HG03439 (cell line): Measurements from ENCODE around the gene CRYBB1.
"Not testable (repeated sequence)": the region's sequence is repeated elsewhere in the genome, so short reads cannot be mapped to it uniquely, and the experiment has no call there.

Experiments used
- ATAC-seq: cut with Tn5 transposase; IDR thresholded peaks from one replicate; pipeline ENCODE4 v1.9.1; 2021; ENCODE audit warnings: mild to moderate bottlenecking, moderate library complexity; ENCODE audit not compliant: unreplicated experiment

Gene CRYBB1

GRCh38 chr22:26642465-26643417 is 24.9 kb upstream of the CRYBB1 start:
- ATAC-seq: no peak

- no peak for ATAC-seq
Observed at GRCh38 chr22:26636296-26636695, 18.5 kb upstream of the CRYBB1 start.

DNA sequence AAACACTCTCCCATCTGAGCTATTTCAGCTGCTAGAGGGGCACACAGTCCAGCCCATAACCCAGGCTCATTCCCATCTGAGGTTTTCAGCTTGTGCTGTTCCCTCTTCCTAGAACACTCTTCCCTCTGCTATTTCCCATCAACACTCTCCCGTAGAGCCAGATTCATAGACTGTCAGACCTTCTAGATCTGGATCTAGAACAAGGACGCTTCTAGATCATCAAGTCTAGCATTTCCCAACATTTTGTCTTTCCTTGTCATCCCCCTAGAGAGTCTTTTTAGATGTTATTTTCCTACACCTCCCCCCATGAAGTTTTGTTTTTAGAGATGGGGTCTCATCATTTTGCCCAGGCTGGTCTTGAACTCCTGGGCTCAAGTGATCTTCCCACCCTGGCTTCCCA is 17.3 kb upstream of the CRYBB1 start:
- ATAC-seq: no peak

DNA sequence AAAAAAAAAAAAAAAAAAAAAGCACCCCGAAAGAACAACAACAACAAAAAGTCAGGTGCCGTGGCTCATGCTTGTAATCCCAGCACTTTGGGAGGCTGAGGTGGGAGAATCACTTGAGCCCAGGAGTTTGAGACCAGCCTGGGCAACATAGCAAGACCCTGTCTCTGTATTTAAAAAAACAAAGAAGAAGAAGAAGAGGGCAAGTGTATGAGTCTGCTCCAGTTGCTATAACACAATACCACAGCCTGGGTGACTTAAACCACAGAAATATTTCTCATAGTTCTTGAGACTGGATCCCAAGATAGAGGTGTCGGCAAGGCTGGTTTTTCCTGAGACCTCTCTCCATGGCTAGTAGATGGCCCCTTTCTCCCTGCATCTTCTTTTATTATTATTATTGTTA is 16.4 kb upstream of the CRYBB1 start:
- ATAC-seq: no peak

- ATAC-seq: no peak
Observed at GRCh38 chr22:26632422-26633155, 14.8 kb upstream of the CRYBB1 start.

- no peak for ATAC-seq
Observed at GRCh38 chr22:26631282-26631681, 13.5 kb upstream of the CRYBB1 start.

DNA sequence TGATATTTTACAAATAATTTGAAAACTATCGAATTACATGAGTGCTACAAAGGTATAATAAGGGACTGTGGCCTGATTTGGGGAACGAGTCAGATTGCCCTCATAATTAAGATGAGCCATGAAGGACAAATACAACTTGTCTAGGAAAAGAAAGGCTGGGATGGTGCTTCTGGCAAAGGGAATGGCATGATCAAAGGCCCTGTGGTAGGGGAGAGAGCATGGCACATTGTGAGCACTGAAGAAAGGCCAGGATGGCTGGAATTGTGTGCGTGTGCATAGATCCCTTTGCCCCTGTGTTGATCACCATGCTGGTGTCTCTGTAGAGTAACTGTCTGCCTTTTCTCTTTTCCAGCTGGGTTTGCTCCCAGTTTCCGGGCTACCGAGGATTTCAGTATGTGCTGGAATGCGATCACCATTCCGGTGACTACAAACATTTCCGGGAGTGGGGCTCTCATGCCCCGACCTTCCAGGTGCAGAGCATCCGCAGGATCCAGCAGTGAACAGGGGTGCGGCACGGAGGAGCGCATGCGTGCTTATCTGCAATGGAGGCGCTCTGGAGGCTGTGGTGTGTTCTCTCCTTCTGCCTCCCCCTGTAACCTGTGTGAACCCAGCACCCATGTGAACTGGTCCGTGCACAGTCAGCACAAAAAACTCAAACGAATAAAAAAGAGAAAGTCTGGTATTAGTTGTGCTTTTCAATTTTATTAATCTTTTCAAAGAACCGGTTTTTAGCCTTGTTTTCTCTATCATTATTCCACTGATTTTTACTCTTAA is 12.3 kb upstream of the CRYBB1 start:
- ATAC-seq: no peak

DNA sequence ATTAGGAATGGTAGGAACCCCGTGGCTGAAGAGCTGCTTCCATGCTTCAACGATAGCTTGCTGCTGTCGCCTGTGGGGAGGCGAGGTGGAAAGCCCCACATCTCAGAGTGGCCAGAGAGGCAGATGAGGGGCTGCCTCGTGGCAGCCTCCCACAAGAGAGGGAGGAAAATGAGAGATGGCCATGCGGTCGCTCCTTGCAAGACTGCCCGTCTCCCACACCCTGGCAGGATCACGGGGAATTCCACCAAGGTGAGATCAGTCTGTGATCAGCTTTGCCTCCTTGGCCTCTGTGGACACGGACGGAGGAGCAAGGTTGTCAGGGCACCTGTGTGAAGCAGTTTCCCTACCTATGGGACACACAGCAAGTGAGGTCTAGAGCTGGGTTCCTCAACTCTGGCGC is 7.0 kb upstream of the CRYBB1 start:
- ATAC-seq: no peak

- ATAC-seq: no peak
Observed at GRCh38 chr22:26623984-26624383, 6.2 kb upstream of the CRYBB1 start.

DNA sequence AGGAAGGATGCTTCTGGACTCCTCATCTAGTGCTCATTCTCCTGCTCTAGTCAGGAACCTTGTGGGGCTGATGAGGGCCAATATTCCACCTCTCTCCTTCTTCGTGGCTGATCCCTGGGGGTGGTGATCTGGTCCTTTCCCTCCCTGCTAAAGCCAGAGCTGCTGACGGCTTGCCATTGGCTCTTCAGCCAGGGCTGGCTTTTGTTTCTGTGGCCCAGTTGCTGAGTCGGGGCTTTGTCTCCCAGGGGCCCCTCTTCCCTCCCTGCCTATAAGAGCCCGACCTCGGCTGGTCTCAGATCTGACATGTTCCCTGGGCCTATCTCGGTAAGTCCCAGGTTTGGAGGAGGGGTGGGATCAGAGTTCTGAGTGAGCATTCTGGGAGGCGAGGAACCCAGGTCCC is 3.8 kb upstream of the CRYBB1 start, which contains the start of gene CRYBA4:
Gene CRYBA4 (plus strand): TSS at position 301 of the 400 bp plus-strand sequence. CDS start 634 bp downstream, outside the sequence.
- no peak for ATAC-seq

- no peak for ATAC-seq
Observed at GRCh38 chr22:26620197-26620596, 2.4 kb upstream of the CRYBB1 start.

GRCh38 chr22:26619510-26619909 is 1.7 kb upstream of the CRYBB1 start:
- ATAC-seq: no peak

GRCh38 chr22:26618455-26618854 is 628 bp upstream of the CRYBB1 start:
- ATAC-seq: no peak

- ATAC-seq: no peak
Observed at GRCh38 chr22:26616650-26617049, 1.2 kb downstream of the CRYBB1 start.

DNA sequence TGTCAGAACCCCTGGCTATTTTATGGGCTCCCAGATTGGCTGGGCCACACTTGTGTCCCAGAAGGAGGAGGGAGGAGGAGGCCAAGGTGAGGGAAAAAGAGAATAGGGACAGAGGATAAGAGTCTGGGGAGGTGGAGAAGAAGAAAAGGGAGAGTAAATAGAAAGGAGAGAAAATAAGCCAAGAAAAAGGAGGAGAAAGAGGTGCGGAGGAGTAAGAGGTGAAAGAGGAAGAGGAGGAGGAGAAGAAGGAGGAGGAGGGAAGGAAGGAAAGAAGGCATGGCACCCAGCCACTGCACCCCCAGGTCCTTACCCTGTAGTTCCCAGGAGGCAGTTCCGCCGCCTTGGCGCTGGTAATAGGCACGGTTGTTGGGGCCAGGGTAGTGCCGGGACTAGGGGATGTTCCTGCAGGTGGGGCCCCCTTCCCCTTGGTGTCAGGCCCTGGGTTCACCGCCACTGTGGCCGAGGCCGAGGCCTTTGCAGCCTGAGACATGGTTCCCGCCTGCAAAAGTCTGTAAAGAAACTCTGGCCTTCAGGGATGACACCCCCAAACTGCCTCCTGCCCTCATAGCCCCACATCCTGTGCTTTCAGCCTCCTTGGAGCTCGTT is 1.9 kb downstream of the CRYBB1 start:
- no peak for ATAC-seq

DNA sequence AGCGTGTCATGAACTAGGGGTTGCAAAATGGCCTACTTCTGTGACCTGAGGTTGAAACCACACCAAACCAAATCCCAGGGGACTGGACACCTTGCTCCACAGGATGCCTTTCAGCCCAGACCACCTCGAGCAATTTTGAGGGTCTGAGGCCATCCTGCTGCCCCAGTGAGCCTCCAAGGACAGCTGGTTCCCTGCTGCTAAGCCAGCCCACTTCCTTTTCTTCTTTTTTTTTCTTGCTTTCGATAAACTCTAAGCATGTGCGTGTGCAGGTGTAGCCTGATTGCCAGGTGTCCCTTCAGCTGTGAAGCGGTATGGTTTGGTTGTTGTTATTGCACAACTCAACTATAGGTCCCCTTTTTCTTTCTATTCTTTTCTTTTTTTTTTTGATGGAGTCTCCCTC is 2.7 kb downstream of the CRYBB1 start:
- ATAC-seq: peak; percentile 42

DNA sequence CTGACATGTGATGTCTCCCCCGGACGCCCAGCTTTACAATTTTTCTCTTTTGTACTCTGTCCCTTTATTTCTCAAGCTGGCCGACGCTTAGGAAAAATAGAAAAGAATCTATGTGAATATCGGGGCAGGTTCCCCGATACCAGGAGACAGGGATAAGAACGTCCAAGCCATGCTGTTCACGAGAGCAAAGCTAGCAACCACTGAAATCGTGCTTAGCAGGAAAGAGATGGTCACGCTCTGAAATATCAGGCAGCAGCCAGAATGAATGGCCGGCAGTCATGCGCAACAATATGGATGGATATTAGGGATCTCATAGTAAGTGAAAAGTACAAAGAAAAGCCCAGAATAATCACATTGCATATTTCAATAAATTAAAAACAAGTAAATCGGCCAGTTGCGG is 3.5 kb downstream of the CRYBB1 start:
- ATAC-seq: no peak

- not testable (repeated sequence) for ATAC-seq
Observed at GRCh38 chr22:26613753-26614152, 4.1 kb downstream of the CRYBB1 start.

DNA sequence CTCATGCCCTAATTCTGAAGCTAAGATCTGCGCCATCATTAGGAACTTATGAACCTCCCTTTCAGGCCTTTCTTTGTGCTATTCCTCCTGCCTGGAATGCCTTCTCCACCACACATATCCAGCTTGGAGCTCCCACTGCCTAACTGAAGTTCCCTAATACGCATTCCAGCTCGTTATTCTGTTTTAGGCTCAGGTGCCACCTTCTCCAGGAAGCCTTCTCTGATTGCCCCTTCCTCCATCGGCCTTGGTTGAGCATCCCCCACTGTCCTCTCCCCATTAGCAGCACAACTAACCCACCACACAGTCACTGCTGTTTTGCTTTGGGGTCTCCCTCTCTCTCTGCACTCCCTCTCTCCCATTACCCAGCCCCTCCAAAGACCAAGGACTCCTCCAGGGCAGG is 5.2 kb downstream of the CRYBB1 start:
- no peak for ATAC-seq

GRCh38 chr22:26610996-26611395 is 6.8 kb downstream of the CRYBB1 start:
- no peak for ATAC-seq
